ENCODE measurements around the gene PEX14.

PEX14 gene

DNA sequence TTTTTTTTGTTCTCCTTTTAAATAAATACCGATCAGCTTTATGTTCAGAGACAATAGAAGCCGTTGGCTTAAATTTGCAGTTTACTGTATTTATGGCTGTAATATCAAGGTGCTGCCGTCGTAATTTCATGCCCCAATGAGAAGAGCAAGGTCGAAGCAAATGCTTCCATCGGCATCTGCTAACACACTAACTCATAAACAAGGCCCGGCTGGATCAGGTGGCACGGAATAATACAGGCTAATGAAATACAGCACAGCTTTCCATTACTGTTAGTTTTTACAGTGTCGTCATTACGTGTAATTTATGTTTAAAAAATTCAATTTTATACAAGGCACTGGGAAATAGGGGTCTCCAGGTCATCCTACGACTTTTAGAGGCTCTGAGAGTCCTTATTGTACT is 119.0 kb downstream of the PEX14 start:
- in situ Hi-C loops (cut with MboI; ENCODE audit: low pct_unique_long_range_greater_than_20kb, low sequenced_read_pairs, unreplicated experiment) = no loop called here
- TF ChIP-seq CTCF (IDR thresholded peaks at IDR 0.05; ENCODE audit: extremely low read depth, insufficient read depth, missing control alignments) = no peak
- DNase-seq (ENCODE audit: low spot score) = no peak

DNA sequence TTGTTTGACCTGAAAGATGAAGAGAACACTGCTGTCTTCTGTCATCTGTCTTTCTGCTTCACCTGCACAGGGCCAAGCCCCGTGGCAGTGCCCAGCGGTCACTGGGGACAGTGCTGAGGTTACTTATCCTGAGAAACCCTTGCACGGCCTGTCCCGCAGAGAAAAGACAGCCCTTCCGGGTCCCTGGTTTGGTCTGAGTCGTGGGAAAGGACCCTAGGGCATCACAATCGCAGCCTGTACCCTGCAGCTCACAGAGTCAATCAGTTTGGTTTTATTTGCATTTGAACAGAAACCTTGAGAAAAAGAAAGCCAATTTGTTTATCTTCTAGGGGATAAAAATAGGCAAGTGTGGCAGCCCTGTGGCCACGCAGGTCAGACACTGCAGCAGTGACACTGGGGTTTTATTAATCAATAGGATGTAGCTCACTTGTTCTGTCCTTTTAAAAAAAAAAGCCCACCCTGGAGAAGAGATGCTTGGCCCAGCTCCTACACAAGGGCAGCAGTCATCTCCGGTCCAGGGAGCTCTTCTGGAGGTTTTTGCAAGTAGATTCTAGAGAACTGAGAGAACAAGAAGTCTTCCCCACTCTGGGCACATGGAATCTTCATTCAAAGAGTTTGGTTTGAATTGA is 120.0 kb downstream of the PEX14 start:
- in situ Hi-C loops (cut with MboI; ENCODE audit: low pct_unique_long_range_greater_than_20kb, low sequenced_read_pairs, unreplicated experiment) = no loop called here
- no peak for TF ChIP-seq CTCF (IDR thresholded peaks at IDR 0.05; ENCODE audit: extremely low read depth, insufficient read depth, missing control alignments)
- DNase-seq (ENCODE audit: low spot score) = no peak

- in situ Hi-C loops (cut with MboI; ENCODE audit: low pct_unique_long_range_greater_than_20kb, low sequenced_read_pairs, unreplicated experiment) = no loop called here
- TF ChIP-seq CTCF (IDR thresholded peaks at IDR 0.05; ENCODE audit: extremely low read depth, insufficient read depth, missing control alignments) = no peak
- DNase-seq (ENCODE audit: low spot score) = no peak
Observed at GRCh38 chr1:10596780-10597179, 122.0 kb downstream of the PEX14 start.

- TF ChIP-seq CTCF (IDR thresholded peaks at IDR 0.05; ENCODE audit: extremely low read depth, insufficient read depth, missing control alignments) = no peak
- in situ Hi-C loops (cut with MboI; ENCODE audit: low pct_unique_long_range_greater_than_20kb, low sequenced_read_pairs, unreplicated experiment) = no loop called here
- no peak for DNase-seq (ENCODE audit: low spot score)
Observed at GRCh38 chr1:10597492-10598388, 123.0 kb downstream of the PEX14 start.

DNA sequence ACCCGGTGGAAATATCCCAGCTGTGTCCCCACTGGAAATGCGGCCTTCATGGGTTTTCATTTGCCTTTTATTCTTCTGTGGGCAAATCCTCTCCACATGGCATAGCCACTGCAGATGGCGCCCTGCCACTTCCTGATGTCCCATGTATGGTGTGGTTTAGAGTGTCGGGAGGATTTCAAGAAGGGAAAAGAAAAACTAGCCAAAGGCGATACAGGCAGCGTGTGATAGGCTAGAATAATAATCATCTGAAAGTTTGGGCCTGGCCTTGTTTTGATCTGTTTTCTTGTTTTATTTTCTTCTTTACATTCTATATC is 123.6 kb downstream of the PEX14 start:
- in situ Hi-C loops (cut with MboI; ENCODE audit: low pct_unique_long_range_greater_than_20kb, low sequenced_read_pairs, unreplicated experiment) = no loop called here
- DNase-seq (ENCODE audit: low spot score) = no peak
- no peak for TF ChIP-seq CTCF (IDR thresholded peaks at IDR 0.05; ENCODE audit: extremely low read depth, insufficient read depth, missing control alignments)

DNA sequence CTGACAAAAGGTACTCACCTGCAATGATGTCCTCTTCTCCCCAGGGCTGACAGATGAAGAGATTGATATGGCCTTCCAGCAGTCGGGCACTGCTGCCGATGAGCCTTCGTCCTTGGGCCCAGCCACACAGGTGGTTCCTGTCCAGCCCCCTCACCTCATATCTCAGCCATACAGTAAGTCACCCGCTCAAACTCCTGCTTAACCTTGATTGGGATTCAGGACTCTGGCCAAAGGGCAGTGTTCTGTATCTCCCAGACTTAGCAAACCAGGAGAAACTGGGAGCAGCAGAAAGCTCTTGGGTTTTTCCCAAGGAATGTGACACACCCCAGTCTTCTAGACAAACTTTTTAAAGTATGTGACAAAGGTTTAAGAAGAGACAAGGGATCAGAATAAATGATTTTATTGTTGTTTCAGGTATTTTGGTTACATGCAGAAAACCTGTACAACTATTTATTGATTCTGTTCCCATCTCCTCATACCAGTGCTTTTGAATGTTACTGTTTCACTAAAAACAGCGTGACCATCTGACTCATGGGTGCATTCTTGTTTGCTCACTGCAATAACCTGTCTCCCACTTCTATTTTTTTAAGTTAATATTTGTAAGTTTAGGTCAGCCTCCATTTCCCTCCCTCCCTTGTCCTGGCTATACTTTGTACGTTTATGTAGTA is 124.6 kb downstream of the PEX14 start:
- no peak for DNase-seq (ENCODE audit: low spot score)
- in situ Hi-C loops (cut with MboI; ENCODE audit: low pct_unique_long_range_greater_than_20kb, low sequenced_read_pairs, unreplicated experiment) = no loop called here
- no peak for TF ChIP-seq CTCF (IDR thresholded peaks at IDR 0.05; ENCODE audit: extremely low read depth, insufficient read depth, missing control alignments)

Measured in GM13977 (cell line).